HEK293 (cell line): ENCODE measurements around the gene MTCH1.

Experiments used
- CTCF ChIA-PET: fragments of 350-600 bp; formaldehyde crosslinking; extraction: SDS; loops from one replicate; lab custom pipeline; 2021; ENCODE audit warnings: antibody characterized with exemption; lab: Yijun Ruan, JAX
- POLR2A ChIA-PET: fragments of 300-600 bp; formaldehyde crosslinking; extraction: SDS; loops from one replicate; lab custom pipeline; 2020; ENCODE audit warnings: antibody characterized with exemption, inconsistent platforms; lab: Yijun Ruan, JAX
- H3K27ac ChIP-seq: fragments of 200-500 bp; sonication (Bioruptor generic); 2 replicates; pipeline ENCODE4 v1.5.1; 2014; ENCODE audit warnings: low read depth, low read length, control low read depth, inconsistent platforms; ENCODE audit errors: extremely low read depth
- H3K36me3 ChIP-seq, 2 experiments: fragments of 200-500 bp in 1 of 2; sonication (Bioruptor generic) in 1 of 2; 1 replicate in 1 of 2; 2 replicates in 1 of 2; pipeline ENCODE4 v1.5.1; 2014 to 2017; ENCODE audit warnings: inconsistent platforms in 2 of 2, low read length in 2 of 2; ENCODE audit not compliant: control insufficient read depth in 2 of 2, insufficient read depth in 1 of 2
- H3K4me1 ChIP-seq: fragments of 200-500 bp; sonication (Bioruptor generic); 2 replicates; pipeline ENCODE4 v1.5.1; 2014; ENCODE audit warnings: mild to moderate bottlenecking, low read length, inconsistent platforms; ENCODE audit not compliant: control insufficient read depth, insufficient read depth
- H3K4me3 ChIP-seq: 2 replicates; pipeline ENCODE4 v1.5.1; 2011; ENCODE audit warnings: low read depth, mild to moderate bottlenecking, control low read depth, low read length, moderate library complexity
- H3K9me3 ChIP-seq: fragments of 200-500 bp; sonication (Bioruptor generic); 2 replicates; pipeline ENCODE4 v1.5.1; 2014; ENCODE audit warnings: low read depth, low read length, inconsistent platforms; ENCODE audit not compliant: control insufficient read depth, insufficient read depth
- BCL11A ChIP-seq: fragments of 450-650 bp; formaldehyde crosslinking; IDR thresholded peaks from 2 replicates; pipeline ENCODE4 v1.5.1; 2016; ENCODE audit warnings: low read depth, missing biosample characterization, missing genetic modification characterization
- EGR2 ChIP-seq: fragments of 450-650 bp; formaldehyde crosslinking; IDR thresholded peaks from 2 replicates; pipeline ENCODE4 v1.5.1; 2016; ENCODE audit warnings: low read depth, missing biosample characterization, missing genetic modification characterization
- KLF1 ChIP-seq: fragments of 450-650 bp; formaldehyde crosslinking; IDR thresholded peaks from 2 replicates; pipeline ENCODE4 v1.5.1; 2016; ENCODE audit warnings: missing biosample characterization, missing genetic modification characterization
- KLF8 ChIP-seq: fragments of 450-650 bp; formaldehyde crosslinking; IDR thresholded peaks from 2 replicates; pipeline ENCODE4 v1.5.1; 2016; ENCODE audit warnings: missing biosample characterization, missing genetic modification characterization
- ZBTB17 ChIP-seq: fragments of 450-650 bp; formaldehyde crosslinking; IDR thresholded peaks from 2 replicates; pipeline ENCODE4 v1.5.1; 2016; ENCODE audit warnings: missing biosample characterization, missing genetic modification characterization
- ZFHX2 ChIP-seq: fragments of 450-650 bp; formaldehyde crosslinking; conservative IDR thresholded peaks from 2 replicates; pipeline ENCODE4 v1.5.1; 2016; ENCODE audit warnings: missing biosample characterization, missing genetic modification characterization
- ZFP3 ChIP-seq: fragments of 450-650 bp; formaldehyde crosslinking; IDR thresholded peaks from 2 replicates; pipeline ENCODE4 v1.5.1; 2016; ENCODE audit warnings: low read depth, missing biosample characterization, missing genetic modification characterization
- ZNF10 ChIP-seq: fragments of 450-650 bp; formaldehyde crosslinking; IDR thresholded peaks from 2 replicates; pipeline ENCODE4 v1.5.1; 2017; ENCODE audit warnings: missing biosample characterization, missing genetic modification characterization
- ZNF148 ChIP-seq: fragments of 450-650 bp; formaldehyde crosslinking; IDR thresholded peaks from 2 replicates; pipeline ENCODE4 v1.5.0; 2017; ENCODE audit warnings: missing biosample characterization, missing genetic modification characterization, borderline replicate concordance
- ZNF202 ChIP-seq: fragments of 450-650 bp; formaldehyde crosslinking; IDR thresholded peaks from 2 replicates; pipeline ENCODE4 v1.5.1; 2016; ENCODE audit warnings: missing biosample characterization, missing genetic modification characterization, borderline replicate concordance
- ZNF529 ChIP-seq: fragments of 450-650 bp; formaldehyde crosslinking; IDR thresholded peaks from 2 replicates; pipeline ENCODE4 v1.5.1; 2017; ENCODE audit warnings: missing genetic modification characterization, missing biosample characterization; ENCODE audit not compliant: insufficient replicate concordance
- ZNF558 ChIP-seq: fragments of 450-650 bp; formaldehyde crosslinking; IDR thresholded peaks from 2 replicates; pipeline ENCODE4 v1.5.1; 2016; ENCODE audit warnings: missing biosample characterization, missing genetic modification characterization
- ZNF596 ChIP-seq: fragments of 450-650 bp; IDR thresholded peaks from 2 replicates; pipeline ENCODE4 v1.5.0; 2018; ENCODE audit warnings: missing biosample characterization, mild to moderate bottlenecking, missing genetic modification characterization, moderate library complexity
- ZNF837 ChIP-seq: fragments of 450-650 bp; formaldehyde crosslinking; IDR thresholded peaks from 2 replicates; pipeline ENCODE4 v1.5.1; 2016; ENCODE audit warnings: missing biosample characterization, missing genetic modification characterization
- TF ChIP-seq, protein P1 (sequence below): fragments of 450-650 bp; formaldehyde crosslinking; IDR thresholded peaks from 2 replicates; pipeline ENCODE4 v1.5.1; 2016; ENCODE audit warnings: missing biosample characterization, missing genetic modification characterization
- TF ChIP-seq, protein P2 (sequence below): IDR thresholded peaks from 2 replicates; pipeline ENCODE4 v1.6.1; 2011; ENCODE audit warnings: mild to moderate bottlenecking, low read depth, low read length, borderline replicate concordance

The MTCH1 gene

GRCh38 chr6:36958775-36959554 is 27.0 kb downstream of the MTCH1 start:
- CTCF ChIA-PET: interaction anchor here (0.6 to 1.0 kb wide), 2 partner anchors 19 to 234 kb away, joined by 3 to 4 read pairs; no protein-coding TSS in a partner anchor
- Histone ChIP-seq H3K9me3 (no peaks in the 10 kb centered on the region), H3K36me3 (no peaks in the 10 kb centered on the region)
- TF ChIP-seq ZNF558 (tag by site-specific recombination) (no peak), ZNF202 (tag by site-specific recombination) (no peak), ZNF596 (tag by site-specific recombination) (no peak), KLF8 (tag by site-specific recombination) (peak; percentile 53; the same call in 1 of the 2 replicates), ZBTB17 (no peak), ZNF837 (tag by site-specific recombination) (no peak), ZNF10 (no peak), BCL11A (tag by site-specific recombination) (no peak), ZFP3 (tag by site-specific recombination) (no peak), ZNF529 (tag by site-specific recombination) (no peak), KLF1 (tag by site-specific recombination) (peak; percentile 42; the same call in 1 of the 2 replicates)
- TF ChIP-seq, protein P1, sequence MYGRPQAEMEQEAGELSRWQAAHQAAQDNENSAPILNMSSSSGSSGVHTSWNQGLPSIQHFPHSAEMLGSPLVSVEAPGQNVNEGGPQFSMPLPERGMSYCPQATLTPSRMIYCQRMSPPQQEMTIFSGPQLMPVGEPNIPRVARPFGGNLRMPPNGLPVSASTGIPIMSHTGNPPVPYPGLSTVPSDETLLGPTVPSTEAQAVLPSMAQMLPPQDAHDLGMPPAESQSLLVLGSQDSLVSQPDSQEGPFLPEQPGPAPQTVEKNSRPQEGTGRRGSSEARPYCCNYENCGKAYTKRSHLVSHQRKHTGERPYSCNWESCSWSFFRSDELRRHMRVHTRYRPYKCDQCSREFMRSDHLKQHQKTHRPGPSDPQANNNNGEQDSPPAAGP (tag by site-specific recombination): no peak
- TF ChIP-seq, protein P2, sequence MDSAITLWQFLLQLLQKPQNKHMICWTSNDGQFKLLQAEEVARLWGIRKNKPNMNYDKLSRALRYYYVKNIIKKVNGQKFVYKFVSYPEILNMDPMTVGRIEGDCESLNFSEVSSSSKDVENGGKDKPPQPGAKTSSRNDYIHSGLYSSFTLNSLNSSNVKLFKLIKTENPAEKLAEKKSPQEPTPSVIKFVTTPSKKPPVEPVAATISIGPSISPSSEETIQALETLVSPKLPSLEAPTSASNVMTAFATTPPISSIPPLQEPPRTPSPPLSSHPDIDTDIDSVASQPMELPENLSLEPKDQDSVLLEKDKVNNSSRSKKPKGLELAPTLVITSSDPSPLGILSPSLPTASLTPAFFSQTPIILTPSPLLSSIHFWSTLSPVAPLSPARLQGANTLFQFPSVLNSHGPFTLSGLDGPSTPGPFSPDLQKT: no peak
- TF ChIP-seq, all 188 proteins: peak for 2
- H3K27ac ChIP-seq: no peak overlapping the region
- no peaks in the 10 kb centered on the region for H3K4me1 ChIP-seq
- H3K4me3 ChIP-seq: no peak overlapping the region
- POLR2A ChIA-PET: no interaction called here

- no peak overlapping the region for H3K4me3 ChIP-seq
- no peak overlapping the region for H3K27ac ChIP-seq
- TF ChIP-seq EGR2 (tag by site-specific recombination): 0 out of 2 replicates have a peak, but pooled peaks have one; percentile 29
- TF ChIP-seq ZNF148 (tag by site-specific recombination): no peak
- TF ChIP-seq KLF1 (tag by site-specific recombination): peak; percentile 94
- 0 out of 2 replicates have a peak, but pooled peaks have one; percentile 38 for TF ChIP-seq ZFHX2 (tag by site-specific recombination)
- no peaks in the 10 kb centered on the region for H3K36me3 ChIP-seq
- H3K4me1 ChIP-seq: no peaks in the 10 kb centered on the region
- CTCF ChIA-PET: no interaction called here
- H3K9me3 ChIP-seq: no peaks in the 10 kb centered on the region
- POLR2A ChIA-PET: no interaction called here
These were observed 28.2 kb downstream of the MTCH1 start for GRCh38 chr6:36957773-36958271.
